HG02884 (cell line): ENCODE data around the gene MEAF6.
"Not testable (repeated sequence)": the region's sequence is repeated elsewhere in the genome, so short reads cannot be mapped to it uniquely, and the experiment has no call there.

Experiments
- ATAC-seq: cut with Tn5 transposase; IDR thresholded peaks from one replicate; pipeline ENCODE4 v1.9.1; 2021; ENCODE audit warnings: mild to moderate bottlenecking, moderate library complexity; ENCODE audit not compliant: unreplicated experiment

Gene MEAF6

GRCh38 chr1:37532418-37533156 is 18.0 kb upstream of the MEAF6 start:
- not testable (repeated sequence) for ATAC-seq

GRCh38 chr1:37529888-37530287 is 15.3 kb upstream of the MEAF6 start:
- not testable (repeated sequence) for ATAC-seq

- no peak for ATAC-seq
Observed at GRCh38 chr1:37519613-37520012, 5.0 kb upstream of the MEAF6 start.

GRCh38 chr1:37518929-37519328 is 4.4 kb upstream of the MEAF6 start:
- not testable (repeated sequence) for ATAC-seq

GRCh38 chr1:37518241-37518640 is 3.7 kb upstream of the MEAF6 start:
- ATAC-seq = not testable (repeated sequence)

GRCh38 chr1:37517569-37517968 is 3.0 kb upstream of the MEAF6 start:
- ATAC-seq = no peak

- no peak for ATAC-seq
Observed at GRCh38 chr1:37515185-37516034, 844 bp upstream of the MEAF6 start.

GRCh38 chr1:37513795-37514349 is 694 bp downstream of the MEAF6 start:
- peak; percentile 13 for ATAC-seq

GRCh38 chr1:37509181-37509580 is 5.4 kb downstream of the MEAF6 start:
- no peak for ATAC-seq

- no peak for ATAC-seq
Observed at GRCh38 chr1:37506740-37507139, 7.8 kb downstream of the MEAF6 start.

- not testable (repeated sequence) for ATAC-seq
Observed at GRCh38 chr1:37502791-37503190, 11.8 kb downstream of the MEAF6 start.

- ATAC-seq = no peak
Observed at GRCh38 chr1:37502104-37502503, 12.5 kb downstream of the MEAF6 start.

GRCh38 chr1:37501661-37502060 is 12.9 kb downstream of the MEAF6 start:
- no peak for ATAC-seq

- ATAC-seq = no peak
Observed at GRCh38 chr1:37498872-37499617, 15.5 kb downstream of the MEAF6 start.

GRCh38 chr1:37497832-37498231 is 16.7 kb downstream of the MEAF6 start:
- no peak for ATAC-seq

GRCh38 chr1:37495875-37496274 is 18.7 kb downstream of the MEAF6 start:
- ATAC-seq = no peak

- no peak for ATAC-seq
Observed at GRCh38 chr1:37493336-37494098, 21.0 kb downstream of the MEAF6 start.

GRCh38 chr1:37487619-37487984 is 27.0 kb downstream of the MEAF6 start:
- no peak for ATAC-seq

GRCh38 chr1:37486680-37487618 is 27.6 kb downstream of the MEAF6 start:
- ATAC-seq = no peak
